Measurements from ENCODE around the gene PRKCA.
A peak's percentile ranks its signal among the peaks of the same experiment; 100 is the strongest.
"Not testable (repeated sequence)": the region's sequence is repeated elsewhere in the genome, so short reads cannot be mapped to it uniquely, and the experiment has no call there.

PRKCA gene

DNA sequence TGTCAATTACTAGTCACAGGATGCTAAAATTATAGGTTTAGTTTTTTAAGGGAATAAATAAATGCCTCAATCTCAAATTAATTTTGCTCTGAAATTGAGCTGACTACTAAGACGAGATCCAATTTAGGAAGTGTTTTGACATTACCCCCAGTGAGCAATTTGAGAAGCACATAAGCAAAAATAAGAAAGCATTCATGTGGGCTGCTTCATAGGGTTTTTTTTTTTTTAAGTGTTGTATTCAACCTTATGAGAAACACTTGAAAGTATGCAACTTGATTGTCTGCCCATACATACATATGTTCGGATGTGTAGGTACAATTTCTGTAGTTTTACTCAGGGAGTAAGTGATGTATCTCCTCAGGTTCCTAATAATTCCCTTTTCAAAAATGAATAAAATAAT is 77.6 kb downstream of the PRKCA start:
- Histone ChIP-seq H3K4me1 (no peaks in the 10 kb centered on the region), H3K27me3 (ENCODE audit: low read depth) (no peaks in the 10 kb centered on the region; the same call in 1 of the 2 replicates), H3K9me3 (no peaks in the 10 kb centered on the region), H3K4me3 (no peak overlapping the region), H3K36me3 (replicated peaks) (no peaks in the 10 kb centered on the region)
- in situ Hi-C loops (cut with MboI; ENCODE audit: low sequenced_read_pairs), result no loop called here
- no peak for DNase-seq (ENCODE audit: low spot score in 2 of 2)

DNA sequence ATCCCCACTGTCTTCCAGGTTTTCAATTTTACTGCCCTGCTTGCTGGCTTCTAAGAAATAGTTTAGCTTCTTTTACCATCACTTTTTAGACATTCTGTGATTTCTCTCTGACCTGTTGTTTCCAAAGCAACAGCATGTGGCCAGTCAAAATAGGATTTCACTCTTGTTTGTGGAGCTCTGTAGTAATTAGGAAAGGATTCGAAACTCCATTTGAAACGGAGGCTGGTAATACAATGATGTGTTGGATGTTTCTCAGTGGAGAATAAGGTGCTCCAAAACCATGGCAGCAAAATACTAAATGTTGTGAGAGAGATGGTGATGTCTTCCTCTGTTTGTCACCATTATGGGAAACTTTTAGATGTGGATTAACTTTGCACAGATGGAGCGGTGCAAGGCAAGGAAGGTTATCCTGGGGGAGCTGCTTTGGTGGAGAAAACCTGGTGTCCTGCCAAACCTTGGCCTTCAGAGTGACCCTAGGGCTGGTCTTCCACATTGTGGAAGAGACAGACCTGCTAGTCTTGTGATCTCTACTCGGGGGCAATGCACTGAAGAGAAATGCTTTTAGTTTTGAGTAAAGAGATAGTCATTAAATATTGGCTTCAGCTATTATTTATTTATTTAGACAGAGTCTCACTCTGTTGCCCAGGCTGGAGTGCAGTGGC is 79.4 kb downstream of the PRKCA start:
- in situ Hi-C loops (cut with MboI; ENCODE audit: low sequenced_read_pairs), result no loop called here
- H3K27me3 ChIP-seq (ENCODE audit: low read depth), result no peaks in the 10 kb centered on the region; the same call in 1 of the 2 replicates
- no peaks in the 10 kb centered on the region for H3K36me3 ChIP-seq (replicated peaks)
- no peaks in the 10 kb centered on the region for H3K4me1 ChIP-seq
- H3K9me3 ChIP-seq, result no peaks in the 10 kb centered on the region
- H3K4me3 ChIP-seq, result no peak overlapping the region
- no peak for DNase-seq (ENCODE audit: low spot score in 2 of 2)

- H3K4me3 ChIP-seq, result no peak overlapping the region
- in situ Hi-C loops (cut with MboI; ENCODE audit: low sequenced_read_pairs), result no loop called here
These were observed 80.9 kb downstream of the PRKCA start for GRCh38 chr17:66383333-66383732.

GRCh38 chr17:66386498-66387351 is 84.3 kb downstream of the PRKCA start:
- H3K4me1 ChIP-seq, result no peaks in the 10 kb centered on the region
- H3K36me3 ChIP-seq (replicated peaks), result no peaks in the 10 kb centered on the region
- H3K27me3 ChIP-seq (ENCODE audit: low read depth), result no peaks in the 10 kb centered on the region
- in situ Hi-C loops (cut with MboI; ENCODE audit: low sequenced_read_pairs), result no loop called here
- no peak for DNase-seq (ENCODE audit: low spot score in 2 of 2)
- no peak overlapping the region for H3K4me3 ChIP-seq
- no peaks in the 10 kb centered on the region for H3K9me3 ChIP-seq

More at GRCh38 chr17:66383333-66383732, 80.9 kb downstream of the PRKCA start:
- Histone ChIP-seq H3K9me3 (no peaks in the 10 kb centered on the region), H3K4me1 (no peaks in the 10 kb centered on the region), H3K36me3 (replicated peaks) (no peaks in the 10 kb centered on the region), H3K27me3 (ENCODE audit: low read depth) (no peaks in the 10 kb centered on the region; the same call in 1 of the 2 replicates)
- DNase-seq (ENCODE audit: low spot score in 2 of 2), result no peak

DNA sequence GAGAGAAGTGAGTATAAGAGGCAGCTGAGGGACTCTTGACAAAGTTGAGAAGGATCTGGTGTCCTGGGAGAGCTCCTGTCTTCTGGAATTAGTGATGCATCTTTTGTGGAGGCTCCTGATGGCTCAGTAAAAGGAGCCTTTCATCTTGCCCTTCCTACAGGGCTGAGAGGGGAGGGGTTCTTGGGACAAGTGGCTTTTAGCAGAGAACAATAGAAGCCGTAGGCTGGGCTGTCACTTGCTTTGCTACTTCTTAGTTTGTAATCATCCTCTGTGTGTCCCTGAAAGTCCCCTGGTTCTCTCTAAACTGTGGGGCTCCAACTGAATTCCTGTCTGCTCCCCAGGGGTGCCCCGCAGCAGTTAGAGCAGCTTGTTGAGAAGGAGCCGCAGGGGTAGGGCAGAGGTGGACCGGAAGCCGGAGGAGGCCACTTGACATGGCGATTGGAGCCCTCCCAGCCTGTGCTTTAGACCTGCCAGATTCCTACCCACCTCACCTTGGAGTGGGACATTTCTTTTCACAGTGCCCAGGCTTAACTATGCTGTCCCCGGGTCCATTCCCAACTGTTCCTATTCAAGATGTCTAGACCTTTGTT is 85.1 kb downstream of the PRKCA start:
- Histone ChIP-seq H3K36me3 (replicated peaks) (no peaks in the 10 kb centered on the region), H3K27me3 (ENCODE audit: low read depth) (no peaks in the 10 kb centered on the region), H3K9me3 (no peaks in the 10 kb centered on the region), H3K4me1 (peaks cover 4% of the 10 kb centered on the region), H3K4me3 (no peak overlapping the region)
- DNase-seq (ENCODE audit: low spot score in 2 of 2), result no peak
- in situ Hi-C loops (cut with MboI; ENCODE audit: low sequenced_read_pairs), result no loop called here

DNA sequence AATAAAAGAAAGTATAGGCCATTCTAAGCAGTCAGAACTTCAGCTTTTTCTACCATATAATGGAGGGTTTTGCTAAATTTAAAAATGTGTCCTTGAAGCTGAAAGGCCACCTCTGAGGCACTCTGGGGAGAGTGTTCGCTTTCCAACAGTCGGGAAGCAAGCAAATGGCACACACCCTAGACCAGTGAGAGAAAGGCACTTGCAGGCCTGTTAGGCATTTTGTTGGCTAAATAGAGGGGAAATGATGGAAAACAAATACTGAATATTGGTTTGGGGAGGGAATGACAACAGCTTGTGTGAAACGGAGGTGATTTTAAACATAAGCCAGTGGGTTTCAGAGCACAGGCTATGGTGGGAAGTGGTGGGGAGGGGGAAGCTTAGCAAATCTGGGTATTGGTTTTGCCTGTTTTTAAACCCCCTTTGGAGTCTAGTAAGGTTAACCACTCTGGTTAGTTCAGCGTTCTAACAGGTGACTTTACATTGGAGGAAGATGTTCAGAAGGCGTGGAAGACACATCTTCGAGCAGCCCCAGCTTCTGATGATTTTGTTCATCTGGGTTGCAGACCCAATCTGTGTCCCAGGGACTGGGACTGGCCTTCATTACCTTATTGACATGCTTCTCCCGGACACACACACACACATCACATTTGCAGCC is 90.5 kb downstream of the PRKCA start:
- in situ Hi-C loops (cut with MboI; ENCODE audit: low sequenced_read_pairs), result no loop called here

DNA sequence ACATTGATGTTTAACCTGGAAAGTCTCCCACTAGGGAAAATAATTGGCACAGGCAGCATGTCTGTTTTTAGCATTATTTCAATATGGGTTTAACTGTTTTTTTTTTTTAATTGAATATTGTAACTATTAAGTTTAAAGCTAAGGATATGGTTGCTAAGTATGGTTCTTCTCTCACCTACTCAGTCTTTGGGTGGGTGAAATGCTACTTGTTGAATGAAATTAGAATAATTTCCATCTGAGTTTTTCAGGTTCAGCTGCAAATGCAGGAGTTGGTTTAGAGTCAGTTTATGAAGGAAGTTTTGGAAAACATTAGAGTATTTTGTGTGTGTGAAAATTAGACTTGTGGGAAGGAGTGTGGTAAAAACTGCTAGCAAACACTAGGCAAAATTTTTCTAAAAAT is 93.5 kb downstream of the PRKCA start:
- Histone ChIP-seq H3K9me3 (no peaks in the 10 kb centered on the region), H3K4me1 (peaks cover 9% of the 10 kb centered on the region), H3K36me3 (replicated peaks) (no peaks in the 10 kb centered on the region), H3K27me3 (ENCODE audit: low read depth) (no peaks in the 10 kb centered on the region), H3K4me3 (no peak overlapping the region)
- DNase-seq (ENCODE audit: low spot score in 2 of 2), result no peak
- in situ Hi-C loops (cut with MboI; ENCODE audit: low sequenced_read_pairs), result no loop called here

More for the DNA sequence above, 90.5 kb downstream of the PRKCA start:
- Histone ChIP-seq H3K27me3 (ENCODE audit: low read depth) (no peaks in the 10 kb centered on the region), H3K36me3 (replicated peaks) (no peaks in the 10 kb centered on the region), H3K9me3 (no peaks in the 10 kb centered on the region), H3K4me3 (no peak overlapping the region), H3K4me1 (peaks cover 9% of the 10 kb centered on the region)
- DNase-seq (ENCODE audit: low spot score in 2 of 2), result peak; percentile 24 to 32

DNA sequence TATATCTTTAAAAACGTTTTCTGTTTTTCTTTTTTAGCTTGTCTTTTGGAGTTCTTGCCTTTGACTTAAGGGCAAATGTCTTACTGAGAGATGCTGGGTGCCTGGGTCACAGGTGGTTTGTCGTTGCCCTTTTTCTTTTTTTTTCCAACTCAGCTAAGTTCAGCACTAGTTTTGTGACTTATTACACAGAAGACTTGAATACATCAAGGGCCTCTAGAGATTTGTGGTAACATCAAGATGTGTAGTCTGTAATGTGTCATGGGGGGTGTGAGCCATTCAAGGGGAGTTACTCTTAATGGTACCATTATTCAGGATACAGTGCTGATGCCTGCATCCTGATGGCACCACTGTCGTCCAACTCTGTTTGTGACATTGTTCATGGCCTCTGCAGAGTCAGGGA is 95.1 kb downstream of the PRKCA start:
- no peak overlapping the region for H3K4me3 ChIP-seq
- H3K4me1 ChIP-seq, result peaks cover 6% of the 10 kb centered on the region
- DNase-seq (ENCODE audit: low spot score in 2 of 2), result no peak
- H3K27me3 ChIP-seq (ENCODE audit: low read depth), result no peaks in the 10 kb centered on the region
- in situ Hi-C loops (cut with MboI; ENCODE audit: low sequenced_read_pairs), result no loop called here
- H3K9me3 ChIP-seq, result no peaks in the 10 kb centered on the region
- H3K36me3 ChIP-seq (replicated peaks), result no peaks in the 10 kb centered on the region

DNA sequence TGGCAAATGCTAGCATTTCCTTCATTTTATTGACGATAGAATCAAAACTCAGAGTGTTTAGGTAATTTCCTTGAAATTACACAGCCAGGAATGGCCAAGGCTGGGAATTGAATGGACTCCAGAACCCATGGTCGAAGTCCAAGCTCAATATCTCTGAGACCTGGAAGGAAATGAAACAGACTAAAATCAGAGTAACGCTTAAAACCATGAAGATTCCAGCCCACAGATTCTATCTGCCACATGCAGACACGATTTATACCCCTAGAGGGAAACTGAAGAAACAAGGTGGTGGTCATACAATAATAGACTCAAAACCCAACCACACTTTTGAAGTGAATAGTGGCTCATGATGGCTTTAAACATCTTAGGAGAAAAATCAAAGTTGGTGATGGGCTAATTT is 95.6 kb downstream of the PRKCA start:
- Histone ChIP-seq H3K4me1 (no peaks in the 10 kb centered on the region; the same call in 1 of the 2 replicates), H3K9me3 (no peaks in the 10 kb centered on the region), H3K4me3 (no peak overlapping the region), H3K36me3 (replicated peaks) (no peaks in the 10 kb centered on the region), H3K27me3 (ENCODE audit: low read depth) (no peaks in the 10 kb centered on the region)
- DNase-seq (ENCODE audit: low spot score in 2 of 2), result no peak
- in situ Hi-C loops (cut with MboI; ENCODE audit: low sequenced_read_pairs), result no loop called here

DNA sequence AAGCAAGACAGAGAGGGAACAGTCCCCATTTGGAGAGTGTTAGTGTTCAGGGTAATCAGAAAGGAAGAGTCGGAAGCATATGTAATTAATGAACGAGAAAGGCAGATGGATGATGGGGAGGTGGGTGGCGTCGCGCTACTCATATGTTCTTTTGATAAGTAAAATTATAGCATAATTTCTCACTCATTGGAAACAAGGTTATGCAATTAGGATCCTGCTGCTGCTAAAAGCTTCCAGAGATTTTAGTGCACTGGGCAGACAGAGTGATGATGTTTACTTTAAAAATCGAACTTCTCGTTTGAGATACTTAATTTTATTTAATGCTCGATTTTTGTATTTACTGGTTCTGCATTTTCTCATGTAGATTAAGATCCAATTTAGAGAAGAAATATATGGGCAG is 96.2 kb downstream of the PRKCA start:
- DNase-seq (ENCODE audit: low spot score in 2 of 2), result no peak
- H3K9me3 ChIP-seq, result no peaks in the 10 kb centered on the region
- H3K4me1 ChIP-seq, result no peaks in the 10 kb centered on the region
- no peak overlapping the region for H3K4me3 ChIP-seq
- no peaks in the 10 kb centered on the region for H3K36me3 ChIP-seq (replicated peaks)
- in situ Hi-C loops (cut with MboI; ENCODE audit: low sequenced_read_pairs), result no loop called here
- H3K27me3 ChIP-seq (ENCODE audit: low read depth), result no peaks in the 10 kb centered on the region

DNA sequence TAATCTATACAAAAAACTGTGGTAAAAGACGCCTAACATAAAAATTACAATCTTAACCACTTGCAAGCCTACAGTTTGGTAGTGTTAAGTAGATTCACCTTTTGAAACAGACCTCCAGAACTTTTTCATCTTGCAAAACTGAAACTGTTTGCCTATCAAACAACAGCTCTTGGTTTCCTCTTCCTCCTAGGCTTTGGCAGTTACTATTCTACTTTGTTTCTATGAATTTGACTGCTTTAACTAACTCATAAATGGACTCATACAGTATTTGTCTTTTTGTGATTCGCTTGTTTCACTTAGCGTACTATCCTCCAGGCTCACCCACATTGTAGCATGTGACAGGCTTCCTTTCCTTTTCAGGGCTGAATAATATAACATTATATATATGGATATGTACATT is 97.0 kb downstream of the PRKCA start:
- no peaks in the 10 kb centered on the region for H3K4me1 ChIP-seq
- in situ Hi-C loops (cut with MboI; ENCODE audit: low sequenced_read_pairs), result no loop called here
- no peak overlapping the region for H3K4me3 ChIP-seq

GRCh38 chr17:66400041-66400688 is 97.8 kb downstream of the PRKCA start:
- H3K27me3 ChIP-seq (ENCODE audit: low read depth); in situ Hi-C loops (cut with MboI; ENCODE audit: low sequenced_read_pairs); H3K4me3 ChIP-seq; H3K4me1 ChIP-seq; DNase-seq (ENCODE audit: low spot score in 2 of 2); H3K9me3 ChIP-seq; H3K36me3 ChIP-seq (replicated peaks): not testable (repeated sequence)

More for the DNA sequence above, 97.0 kb downstream of the PRKCA start:
- DNase-seq (ENCODE audit: low spot score in 2 of 2), result no peak
- no peaks in the 10 kb centered on the region for H3K9me3 ChIP-seq
- no peaks in the 10 kb centered on the region for H3K36me3 ChIP-seq (replicated peaks)
- no peaks in the 10 kb centered on the region for H3K27me3 ChIP-seq (ENCODE audit: low read depth)

DNA sequence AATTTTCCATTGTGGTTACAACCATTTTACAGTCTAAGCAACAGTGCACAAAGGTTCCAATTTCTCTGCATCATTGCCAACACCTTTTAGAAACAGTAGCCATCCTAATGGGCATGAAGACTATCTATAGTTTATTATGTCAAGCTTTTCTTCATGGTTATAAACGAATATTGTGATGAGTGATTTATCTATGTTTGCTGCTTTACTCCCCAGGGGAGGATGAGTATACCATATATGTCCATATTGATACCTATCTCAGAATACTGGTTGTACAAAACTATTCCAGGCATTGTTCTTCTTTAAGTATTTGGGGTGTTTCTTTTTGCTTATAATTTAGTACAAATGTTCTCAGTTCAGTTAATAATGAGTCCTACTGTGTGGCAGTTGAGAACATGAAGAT is 98.3 kb downstream of the PRKCA start:
- Histone ChIP-seq H3K4me3 (no peak overlapping the region), H3K36me3 (replicated peaks) (no peaks in the 10 kb centered on the region), H3K4me1 (peaks cover 5% of the 10 kb centered on the region; the same call in 1 of the 2 replicates), H3K27me3 (ENCODE audit: low read depth) (no peaks in the 10 kb centered on the region), H3K9me3 (no peaks in the 10 kb centered on the region)
- no peak for DNase-seq (ENCODE audit: low spot score in 2 of 2)
- in situ Hi-C loops (cut with MboI; ENCODE audit: low sequenced_read_pairs), result no loop called here
